Measurements from ENCODE around the gene MAML3. TPM values are rescaled to one million over a fixed set of nuclear protein-coding genes. Genes with fewer than 3 reads are reported as not detected.
A peak's percentile ranks its signal among the peaks of the same experiment; 100 is the strongest.

The MAML3 gene
- total RNA-seq (2014; rRNA removed; shearing (Covaris generic); ENCODE audit: low replicate concordance): 0.12 and 0.13 TPM in 2 replicates

DNA sequence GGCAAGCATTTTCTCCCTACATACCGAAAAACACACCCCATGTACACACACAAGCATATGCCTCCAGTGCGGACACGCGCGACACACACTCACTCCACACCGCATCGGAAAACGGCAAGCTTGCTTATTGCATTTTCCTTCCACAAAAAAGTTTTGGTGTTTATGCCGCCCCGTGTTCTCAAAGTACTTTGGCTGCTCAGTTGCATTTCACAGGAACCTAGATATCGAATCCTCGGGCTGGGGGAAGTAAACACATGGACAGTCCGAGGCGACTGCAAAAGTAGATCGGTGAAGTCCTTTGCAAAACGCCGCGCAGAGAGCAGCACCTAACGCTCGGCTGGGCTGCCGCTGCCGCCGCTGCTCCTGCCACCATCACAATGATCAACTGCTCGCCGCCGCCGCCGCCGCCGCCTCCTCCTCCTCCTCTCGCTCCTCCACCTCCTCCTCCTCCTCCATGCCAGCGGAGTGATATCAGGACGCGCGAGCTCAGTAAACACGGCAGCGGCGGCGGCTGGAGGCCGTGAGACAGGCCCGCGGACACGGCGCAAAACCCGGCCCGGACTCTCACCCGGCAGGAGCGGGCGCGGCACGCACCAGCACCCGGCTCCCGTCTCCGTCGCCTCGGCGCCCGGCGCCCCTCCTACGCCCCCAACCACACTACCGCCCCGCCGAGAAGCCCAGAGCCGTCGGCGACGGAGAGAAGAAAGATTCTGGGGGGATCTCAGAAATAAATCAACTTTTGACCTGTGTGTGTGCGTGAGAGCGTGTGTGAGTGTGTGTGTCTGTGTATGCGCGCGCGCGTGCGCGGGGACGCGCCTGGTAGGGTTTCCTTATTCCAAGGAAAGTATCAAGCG, at the start of gene MAML3:
MAML3 (minus strand) TSS at position 467 of the 854 bp plus-strand sequence. CDS start 857 bp downstream, outside the sequence.
- peak; percentile 92 for DNase-seq
- peak within 1 kb of the TSS; percentile 71 for H3K4me3 ChIP-seq
- no peaks in the 10 kb centered on the region; the same call in 1 of the 2 replicates for H3K27me3 ChIP-seq
- H3K36me3 ChIP-seq: no peaks in the 10 kb centered on the region
- H3K9me3 ChIP-seq: no peaks in the 10 kb centered on the region

DNA sequence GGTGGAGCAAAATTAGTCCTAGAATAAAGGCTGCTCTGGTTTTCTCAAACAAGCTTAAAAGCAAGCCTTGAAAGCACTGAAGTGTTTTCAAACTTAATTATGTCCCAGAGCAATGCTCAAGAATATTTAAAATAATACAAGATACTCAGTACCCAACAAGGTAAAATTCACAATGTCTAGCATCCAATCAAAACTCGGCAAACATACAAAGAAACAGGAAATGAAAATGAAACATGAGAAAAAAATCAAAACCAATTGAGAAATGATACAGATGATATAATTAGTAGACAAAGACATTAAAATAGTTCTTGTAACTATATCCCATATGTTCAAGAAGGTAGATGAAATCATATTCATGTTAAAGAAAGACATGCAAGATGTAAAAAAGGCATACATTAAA, 45.0 kb upstream of the MAML3 start:
- Histone ChIP-seq H3K36me3 (no peaks in the 10 kb centered on the region), H3K9me3 (no peaks in the 10 kb centered on the region), H3K27me3 (no peaks in the 10 kb centered on the region), H3K4me3 (no peak overlapping the region)
- DNase-seq: no peak

DNA sequence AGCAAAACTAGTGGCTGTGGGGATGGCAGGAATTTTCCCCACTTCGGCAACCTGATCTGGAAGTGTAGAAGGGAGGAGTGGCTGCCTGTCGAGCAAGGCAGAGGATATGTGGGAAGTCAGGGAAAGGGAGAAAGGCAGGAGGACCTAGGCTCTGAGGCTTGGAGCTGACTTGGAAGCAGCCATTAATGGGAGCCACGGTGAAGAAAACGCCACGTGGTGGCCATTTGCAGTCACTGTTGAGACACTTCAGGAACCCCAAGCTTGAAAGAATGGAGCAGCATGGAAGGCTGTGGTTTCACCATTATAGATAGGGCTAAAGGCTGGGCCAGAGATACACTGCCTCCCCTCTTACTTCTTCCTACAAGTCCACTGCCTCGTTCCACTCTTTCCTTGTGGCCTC, 41.8 kb upstream of the MAML3 start:
- no peaks in the 10 kb centered on the region for H3K36me3 ChIP-seq

DNA sequence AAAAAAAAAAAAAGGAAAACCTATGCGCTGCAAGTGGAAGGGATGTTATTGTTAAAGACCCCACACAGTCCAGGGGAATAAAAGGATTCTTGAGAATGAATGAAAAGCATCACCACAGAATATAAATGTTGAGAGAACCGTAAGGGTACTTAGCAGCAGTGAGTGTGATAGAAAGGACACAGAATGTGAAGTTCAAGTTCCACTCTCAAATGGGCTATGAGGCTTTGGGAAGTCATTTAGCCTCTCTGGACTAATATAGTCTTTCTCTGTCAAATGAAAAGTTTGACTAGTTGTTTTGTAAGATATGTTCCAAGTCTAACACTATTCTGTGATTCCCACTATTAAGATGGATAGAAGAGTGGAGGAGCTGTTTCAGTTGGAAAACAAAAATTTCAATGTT, 35.8 kb upstream of the MAML3 start:
- Histone ChIP-seq H3K4me3 (no peak overlapping the region), H3K27me3 (no peaks in the 10 kb centered on the region), H3K36me3 (no peaks in the 10 kb centered on the region), H3K9me3 (no peaks in the 10 kb centered on the region)
- no peak for DNase-seq

More for the DNA sequence above, 41.8 kb upstream of the MAML3 start:
- no peak for DNase-seq
- no peak overlapping the region for H3K4me3 ChIP-seq
- H3K9me3 ChIP-seq: no peaks in the 10 kb centered on the region
- no peaks in the 10 kb centered on the region for H3K27me3 ChIP-seq

DNA sequence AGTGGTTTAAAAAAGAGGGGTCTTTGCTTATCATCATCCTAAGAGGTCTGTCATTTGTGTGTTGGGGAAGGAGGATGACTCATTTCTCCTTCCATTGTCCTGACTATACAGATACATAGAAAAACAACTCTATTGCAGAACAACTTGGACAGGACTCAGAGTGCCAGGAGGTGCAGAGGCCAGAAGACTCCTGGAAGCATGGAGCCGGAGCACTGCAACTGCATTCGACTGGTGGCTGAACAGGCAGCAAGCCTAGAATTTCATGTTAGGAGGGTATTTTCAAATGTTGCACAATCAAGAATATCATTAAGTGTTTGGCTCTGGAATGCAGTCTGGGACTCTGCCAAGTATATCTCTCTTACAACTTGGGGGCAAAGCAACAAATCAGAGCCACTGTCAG, 35.0 kb upstream of the MAML3 start:
- DNase-seq: peak; percentile 5
- no peak overlapping the region for H3K4me3 ChIP-seq
- no peaks in the 10 kb centered on the region for H3K9me3 ChIP-seq
- H3K36me3 ChIP-seq: no peaks in the 10 kb centered on the region
- no peaks in the 10 kb centered on the region for H3K27me3 ChIP-seq

DNA sequence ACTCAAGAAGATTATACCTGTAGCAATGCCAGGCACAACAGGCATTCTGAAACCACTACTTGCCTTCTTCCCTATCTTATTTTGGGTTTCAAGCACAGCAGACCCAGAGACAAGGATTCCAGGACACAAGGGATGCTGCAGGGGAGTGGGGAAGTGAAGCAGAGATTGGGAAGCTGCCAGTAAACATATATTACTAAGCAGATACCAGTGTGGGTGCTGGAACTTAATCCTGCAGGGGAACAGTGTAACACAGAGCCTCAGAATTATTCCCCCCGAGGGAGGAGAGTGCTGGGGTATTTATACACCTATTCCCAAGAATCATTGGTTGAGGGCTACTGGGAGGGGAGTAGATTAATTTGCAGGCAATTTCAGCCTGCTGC, 33.3 kb upstream of the MAML3 start:
- H3K36me3 ChIP-seq: no peaks in the 10 kb centered on the region
- no peaks in the 10 kb centered on the region for H3K27me3 ChIP-seq
- DNase-seq: no peak
- H3K4me3 ChIP-seq: no peak overlapping the region
- H3K9me3 ChIP-seq: no peaks in the 10 kb centered on the region

DNA sequence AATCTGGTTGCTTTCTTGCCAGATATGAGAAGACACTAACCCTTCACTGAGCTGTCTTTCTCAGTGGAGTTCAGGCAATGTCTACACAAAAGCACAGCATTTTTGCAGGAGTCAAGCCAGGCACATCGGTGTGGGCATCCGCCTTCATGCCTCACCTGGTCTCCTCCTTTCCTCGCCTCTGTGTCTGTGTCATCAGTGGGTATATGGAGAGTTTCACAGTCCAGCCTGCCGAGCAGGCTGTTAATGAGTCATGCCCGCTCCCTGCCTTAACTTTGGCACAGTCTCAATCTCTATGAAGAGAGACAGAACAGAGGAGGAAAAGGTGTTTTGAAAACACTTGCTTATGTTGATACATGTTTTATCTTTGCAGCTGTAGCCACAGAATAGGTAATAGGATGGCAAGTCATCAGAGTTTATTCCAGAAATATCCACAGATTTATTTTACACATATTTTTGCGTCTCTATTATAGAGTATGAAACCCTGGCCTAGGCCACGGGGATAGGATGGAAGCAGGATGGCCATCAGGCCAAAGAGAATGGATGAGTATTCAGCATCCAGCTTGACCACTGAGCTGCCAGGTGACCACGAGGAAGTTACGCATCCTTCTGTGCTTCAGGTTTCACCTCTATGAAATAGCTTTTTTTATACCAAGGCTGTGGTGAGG, 32.8 kb upstream of the MAML3 start:
- peak; percentile 57 for DNase-seq
- H3K27me3 ChIP-seq: no peaks in the 10 kb centered on the region
- no peaks in the 10 kb centered on the region for H3K9me3 ChIP-seq
- H3K36me3 ChIP-seq: no peaks in the 10 kb centered on the region
- H3K4me3 ChIP-seq: no peak overlapping the region

DNA sequence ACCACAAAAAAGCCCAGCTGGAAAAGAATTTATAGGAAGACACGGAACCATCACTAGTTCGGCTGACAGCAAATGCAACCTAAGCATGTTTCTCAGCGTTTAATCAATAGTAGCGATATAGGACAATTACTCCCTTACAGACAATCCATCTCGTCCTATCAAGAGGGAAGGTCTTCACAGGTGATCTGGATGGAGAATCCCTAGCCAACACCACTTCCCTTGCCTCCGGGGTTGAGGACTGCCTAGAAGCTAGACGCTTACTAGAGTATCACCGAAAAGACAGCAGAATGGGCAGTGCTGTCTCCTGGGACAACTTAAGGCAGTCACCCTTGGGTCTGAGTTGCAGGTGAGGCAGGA, 32.1 kb upstream of the MAML3 start:
- Histone ChIP-seq H3K36me3 (no peaks in the 10 kb centered on the region), H3K27me3 (no peaks in the 10 kb centered on the region)
- no peak for DNase-seq

DNA sequence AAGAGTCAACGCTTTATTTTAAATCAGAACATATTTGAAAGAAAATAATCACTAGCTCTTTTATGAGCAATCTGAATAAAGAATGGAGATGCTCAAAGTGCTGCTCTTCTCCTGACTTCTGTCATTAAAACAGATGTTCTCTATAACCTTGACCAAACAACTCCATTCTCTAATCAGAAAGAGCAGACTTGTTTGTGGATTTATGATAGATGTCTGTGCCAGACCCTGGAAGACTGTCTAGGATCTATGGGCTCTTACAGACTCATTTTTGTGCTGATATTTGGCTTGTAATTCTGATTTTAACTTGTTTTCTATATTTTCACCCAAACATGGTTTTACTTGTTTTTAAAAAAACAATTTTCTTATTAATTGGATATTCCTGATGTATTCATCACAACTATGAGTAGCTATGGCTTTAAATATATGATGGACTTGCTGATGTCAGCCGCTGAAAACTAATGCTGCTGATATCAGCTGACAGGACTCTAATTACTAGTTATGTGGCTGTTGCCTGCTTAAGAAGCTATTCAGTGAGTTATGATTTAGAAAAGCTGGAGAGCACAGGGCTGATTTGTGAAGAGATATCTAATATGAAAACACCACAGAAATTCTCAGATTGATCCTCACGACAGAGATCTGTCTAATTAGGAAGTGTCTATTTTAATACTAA, 31.6 kb upstream of the MAML3 start:
- Histone ChIP-seq H3K4me3 (no peak overlapping the region), H3K36me3 (no peaks in the 10 kb centered on the region), H3K9me3 (no peaks in the 10 kb centered on the region), H3K27me3 (no peaks in the 10 kb centered on the region)
- no peak for DNase-seq

More for the DNA sequence above, 32.1 kb upstream of the MAML3 start:
- Histone ChIP-seq H3K4me3 (no peak overlapping the region), H3K9me3 (no peaks in the 10 kb centered on the region)

DNA sequence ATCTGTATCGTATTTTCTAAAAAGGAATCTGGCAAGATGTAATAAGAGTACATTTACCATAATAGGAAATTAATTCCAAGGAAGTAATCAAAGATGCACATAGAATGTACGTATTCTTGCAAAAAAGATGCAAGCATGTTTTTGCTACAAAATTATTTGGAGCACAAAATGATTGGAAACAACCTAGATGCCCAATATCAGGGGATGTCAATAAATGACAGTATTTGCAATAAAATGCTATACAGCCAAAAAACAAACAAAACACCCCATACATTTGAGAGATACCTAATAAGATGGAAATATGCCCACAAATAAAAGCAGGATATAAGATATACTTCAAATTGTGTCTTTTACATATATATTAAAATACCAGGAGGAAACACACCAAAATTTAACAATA, 29.3 kb upstream of the MAML3 start:
- H3K9me3 ChIP-seq: no peaks in the 10 kb centered on the region
- no peak for DNase-seq
- no peak overlapping the region for H3K4me3 ChIP-seq
- no peaks in the 10 kb centered on the region for H3K36me3 ChIP-seq
- no peaks in the 10 kb centered on the region for H3K27me3 ChIP-seq

DNA sequence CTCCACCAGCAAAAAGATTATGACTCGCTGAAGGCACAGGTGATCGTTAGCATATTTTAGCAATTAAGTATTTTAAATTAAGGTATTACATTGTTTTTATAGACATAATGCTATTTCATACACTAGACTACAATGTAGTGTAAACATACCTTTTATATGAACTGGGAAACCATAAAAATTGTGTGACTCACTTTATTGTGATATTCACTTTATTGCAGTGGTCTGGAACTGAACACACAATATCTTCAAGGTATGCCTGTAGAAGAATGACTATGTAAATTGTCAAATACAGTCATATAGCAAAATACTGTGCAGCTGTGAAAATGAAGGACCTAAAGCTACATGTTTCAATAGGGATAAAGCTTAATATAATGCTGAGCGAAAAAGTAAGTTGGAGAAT, 26.6 kb upstream of the MAML3 start:
- Histone ChIP-seq H3K36me3 (no peaks in the 10 kb centered on the region), H3K9me3 (no peaks in the 10 kb centered on the region), H3K4me3 (no peak overlapping the region), H3K27me3 (no peaks in the 10 kb centered on the region)
- DNase-seq: no peak

DNA sequence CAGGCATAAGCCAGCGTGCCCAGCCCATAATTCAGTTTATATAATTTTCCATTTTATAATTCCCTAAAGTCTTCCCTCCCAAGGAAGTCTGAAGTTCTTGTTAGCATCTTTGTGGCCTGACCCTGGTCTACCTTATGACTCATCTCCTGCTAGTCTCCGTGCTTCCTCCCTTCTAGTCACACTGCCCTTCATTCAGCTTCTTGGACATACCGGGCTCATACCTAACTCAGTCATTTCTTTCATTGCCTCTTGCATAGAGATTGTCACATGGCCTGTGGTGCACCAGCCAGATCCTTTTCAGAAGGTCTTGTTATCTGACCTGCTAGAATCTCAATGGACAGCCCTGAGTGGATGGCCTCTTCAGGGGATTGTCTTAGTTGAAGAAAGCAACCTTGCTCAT, 22.8 kb upstream of the MAML3 start:
- H3K36me3 ChIP-seq: no peaks in the 10 kb centered on the region
- no peaks in the 10 kb centered on the region for H3K27me3 ChIP-seq
- no peak overlapping the region for H3K4me3 ChIP-seq
- no peak for DNase-seq
- no peaks in the 10 kb centered on the region for H3K9me3 ChIP-seq

DNA sequence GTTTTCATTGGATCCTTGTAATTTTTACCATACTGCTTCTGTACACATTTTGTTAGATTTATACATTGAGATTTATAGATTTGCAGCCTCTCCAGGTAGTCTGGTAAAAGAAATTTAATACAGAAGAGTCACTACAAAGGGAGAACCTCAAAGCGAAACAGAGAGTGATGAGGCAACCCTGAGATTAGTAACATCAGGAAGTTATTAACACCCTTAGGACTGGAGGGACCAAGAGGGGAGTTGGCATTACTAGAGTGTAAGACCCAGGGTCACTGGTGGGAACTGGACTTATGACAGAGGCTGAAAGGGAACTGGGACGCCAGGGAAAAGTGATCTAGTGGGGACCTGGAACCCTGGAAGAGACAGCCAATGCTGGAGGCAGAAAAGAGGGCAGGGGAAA, 20.6 kb upstream of the MAML3 start:
- no peak for DNase-seq
- Histone ChIP-seq H3K4me3 (no peak overlapping the region), H3K9me3 (no peaks in the 10 kb centered on the region), H3K36me3 (no peaks in the 10 kb centered on the region), H3K27me3 (no peaks in the 10 kb centered on the region)

DNA sequence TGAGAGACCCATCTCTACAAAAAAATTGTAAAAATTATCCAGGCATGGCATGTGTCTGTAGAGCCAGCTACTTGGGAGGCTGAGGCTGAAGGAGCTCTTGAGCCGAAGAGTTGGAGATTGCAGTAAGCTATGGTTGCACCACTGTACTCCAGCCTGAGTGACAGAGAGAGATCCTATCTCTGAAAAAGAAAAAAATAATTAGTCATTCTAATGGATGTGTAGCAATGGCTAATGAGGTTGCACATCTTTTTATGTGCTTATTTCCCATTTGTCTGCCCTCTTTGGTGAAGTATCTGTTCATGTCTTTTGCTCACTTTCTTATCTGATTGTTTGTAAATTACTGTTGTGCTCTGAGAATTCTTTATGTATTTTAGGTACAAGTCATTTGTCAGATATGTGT, 19.0 kb upstream of the MAML3 start:
- no peak overlapping the region for H3K4me3 ChIP-seq
- DNase-seq: no peak
- no peaks in the 10 kb centered on the region for H3K36me3 ChIP-seq
- H3K27me3 ChIP-seq: no peaks in the 10 kb centered on the region
- H3K9me3 ChIP-seq: no peaks in the 10 kb centered on the region

DNA sequence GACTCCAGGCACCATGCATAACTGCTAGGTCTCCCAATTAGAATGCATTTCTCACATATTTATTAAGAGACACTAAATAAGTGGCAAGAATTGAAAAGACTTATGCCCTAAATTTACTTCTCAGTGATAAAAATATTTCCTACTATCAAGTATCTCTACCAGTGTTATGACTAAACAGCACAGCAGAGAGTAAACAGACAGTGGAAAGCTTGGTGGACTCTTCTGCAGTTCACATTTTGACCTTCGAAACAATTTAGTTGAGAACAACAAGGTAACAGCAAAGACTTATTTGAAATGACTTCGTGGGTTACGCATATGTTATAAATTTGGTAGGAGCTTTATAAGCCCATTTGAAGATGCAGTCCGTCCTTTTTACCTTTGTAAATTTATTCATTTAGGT, 16.3 kb upstream of the MAML3 start:
- no peak overlapping the region for H3K4me3 ChIP-seq
- no peaks in the 10 kb centered on the region for H3K27me3 ChIP-seq
- H3K36me3 ChIP-seq: no peaks in the 10 kb centered on the region
- no peak for DNase-seq
- no peaks in the 10 kb centered on the region for H3K9me3 ChIP-seq

DNA sequence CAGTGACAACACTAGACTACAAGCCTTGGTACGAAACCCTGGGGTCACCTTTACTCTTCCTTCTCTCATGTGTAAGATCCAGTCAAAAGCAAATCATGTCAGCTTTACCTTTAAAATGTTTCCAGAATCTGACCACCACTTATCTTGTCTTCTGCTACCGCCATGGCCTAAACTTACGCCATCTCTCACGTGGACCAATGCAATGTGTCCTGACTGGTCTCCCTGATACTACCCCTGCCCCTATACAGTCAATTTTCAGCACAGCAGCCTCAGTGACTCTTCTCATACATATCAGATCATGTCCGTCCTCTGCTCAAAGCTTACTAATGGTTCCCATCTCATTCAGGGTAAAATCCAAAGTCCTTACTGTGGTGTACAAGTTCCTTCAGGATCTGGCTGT, 15.0 kb upstream of the MAML3 start:
- DNase-seq: no peak
- Histone ChIP-seq H3K4me3 (no peak overlapping the region), H3K9me3 (no peaks in the 10 kb centered on the region), H3K36me3 (no peaks in the 10 kb centered on the region), H3K27me3 (no peaks in the 10 kb centered on the region)

DNA sequence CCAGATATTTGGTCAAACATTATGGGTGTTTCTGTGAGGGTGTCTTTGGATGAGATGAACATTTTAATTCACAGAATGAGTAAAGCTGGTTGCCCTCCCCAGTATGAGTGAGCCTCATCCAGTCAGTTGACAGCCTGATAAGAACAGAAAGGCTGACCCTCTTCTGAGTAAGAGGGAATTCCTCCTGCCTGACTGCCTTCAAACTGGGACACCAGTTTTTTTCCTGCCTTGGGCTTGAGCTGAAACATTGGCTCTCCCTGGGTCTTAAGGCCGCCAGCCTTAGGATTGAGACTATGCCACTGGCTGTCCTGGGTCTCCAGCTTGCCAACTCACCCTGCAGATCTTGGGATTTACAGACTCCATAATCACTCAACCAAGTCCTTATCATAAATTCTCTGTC, 14.5 kb upstream of the MAML3 start:
- DNase-seq: no peak
- Histone ChIP-seq H3K36me3 (no peaks in the 10 kb centered on the region), H3K27me3 (no peaks in the 10 kb centered on the region), H3K4me3 (no peak overlapping the region), H3K9me3 (no peaks in the 10 kb centered on the region)
